WTC11 (cell line): ENCODE measurements around the gene KLRD1. TPM values are rescaled to one million over a fixed set of nuclear protein-coding genes. Genes with fewer than 3 reads are reported as not detected.

Source experiments
- ATAC-seq: fragments of 200-7000 bp; cut with Tn5 transposase; 2 replicates; pipeline ENCODE4 v1.10.0; 2021; ENCODE audit warnings: mild to moderate bottlenecking, moderate library complexity
- CTCF ChIA-PET: fragments of 300-600 bp; sonication (Branson Sonifier 250); formaldehyde crosslinking; loops from one replicate; lab custom pipeline; 2021; ENCODE audit warnings: antibody characterized with exemption; lab: Charles Lee
- POLR2A ChIA-PET: fragments of 350-600 bp; sonication (Branson Sonifier 250); formaldehyde crosslinking; loops from one replicate; lab custom pipeline; 2021; ENCODE audit warnings: antibody characterized with exemption; lab: Charles Lee
- DNase-seq: peaks from one replicate; pipeline ENCODE4 v3.0.0; 2021; ENCODE audit warnings: low spot score
- H3K27ac Mint-ChIP-seq: 2 replicates; pipeline ENCODE4 v1.8.0; 2021; ENCODE audit warnings: mixed read lengths
- H3K27me3 Mint-ChIP-seq: 2 replicates; pipeline ENCODE4 v1.8.0; 2021; ENCODE audit warnings: low read depth, mild to moderate bottlenecking, moderate library complexity, mixed read lengths
- H3K36me3 Mint-ChIP-seq: 2 replicates; pipeline ENCODE4 v1.8.0; 2021; ENCODE audit warnings: mixed read lengths
- H3K4me1 Mint-ChIP-seq: 2 replicates; pipeline ENCODE4 v1.8.0; 2022; ENCODE audit warnings: mixed read lengths
- H3K4me3 Mint-ChIP-seq: 2 replicates; pipeline ENCODE4 v1.8.0; 2021; ENCODE audit warnings: mild to moderate bottlenecking, moderate library complexity, mixed read lengths
- H3K9me3 Mint-ChIP-seq: 2 replicates; pipeline ENCODE4 v1.8.0; 2021; ENCODE audit warnings: mixed read lengths
- ELF4 ChIP-seq: sonication (generic); formaldehyde crosslinking; IDR thresholded peaks from 2 replicates; pipeline ENCODE4 v1.8.1; 2022; ENCODE audit warnings: low read depth, mild to moderate bottlenecking, moderate library complexity, missing genetic modification reagents
- ETV6 ChIP-seq: sonication (generic); formaldehyde crosslinking; IDR thresholded peaks from 2 replicates; pipeline ENCODE4 v1.8.1; 2022; ENCODE audit warnings: mild to moderate bottlenecking, missing genetic modification reagents
- GABPB1 ChIP-seq: sonication (generic); formaldehyde crosslinking; IDR thresholded peaks from 2 replicates; pipeline ENCODE4 v1.8.1; 2023; ENCODE audit warnings: mild to moderate bottlenecking, missing genetic modification reagents
- HMGA2 ChIP-seq: fragments of 250-450 bp; sonication (Bioruptor Pico); IDR thresholded peaks from 2 replicates; pipeline ENCODE4 v1.4.0; 2021; ENCODE audit warnings: mild to moderate bottlenecking, moderate library complexity
- NFE2L1 ChIP-seq: sonication (generic); formaldehyde crosslinking; IDR thresholded peaks from 2 replicates; pipeline ENCODE4 v1.8.1; 2023; ENCODE audit warnings: missing genetic modification reagents
- SMAD4 ChIP-seq: sonication (generic); formaldehyde crosslinking; IDR thresholded peaks from 2 replicates; pipeline ENCODE4 v1.8.0; 2022; ENCODE audit warnings: mild to moderate bottlenecking, missing genetic modification reagents
- TP53 ChIP-seq: sonication (generic); formaldehyde crosslinking; IDR thresholded peaks from 2 replicates; pipeline ENCODE4 v1.8.1; 2023; ENCODE audit warnings: mild to moderate bottlenecking, missing genetic modification reagents
- ZNF671 ChIP-seq: fragments of 250-450 bp; sonication (Bioruptor Pico); IDR thresholded peaks from 2 replicates; pipeline ENCODE4 v1.8.0; 2021; ENCODE audit warnings: mild to moderate bottlenecking
- total RNA-seq: library from RNA; stranded (reverse); gene quantifications from 3 replicates; pipeline ENCODE4 v1.2.3, GENCODE V29; 2021
- TF ChIP-seq, protein P1 (sequence below): fragments of 250-450 bp; sonication (Bioruptor Pico); IDR thresholded peaks from 2 replicates; pipeline ENCODE4 v1.9.0; 2021; ENCODE audit warnings: mild to moderate bottlenecking
- TF ChIP-seq, protein P2 (sequence below): sonication (generic); formaldehyde crosslinking; IDR thresholded peaks from 2 replicates; pipeline ENCODE4 v1.8.1; 2023; ENCODE audit warnings: mild to moderate bottlenecking, missing genetic modification reagents, moderate library complexity
- TF ChIP-seq, protein P3 (sequence below): sonication (generic); formaldehyde crosslinking; IDR thresholded peaks from 2 replicates; pipeline ENCODE4 v1.8.1; 2022; ENCODE audit warnings: low read depth, missing genetic modification reagents, borderline replicate concordance
- TF ChIP-seq, protein P4 (sequence below): fragments of 250-450 bp; sonication (Bioruptor Pico); IDR thresholded peaks from 2 replicates; pipeline ENCODE4 v1.9.0; 2021; ENCODE audit warnings: mild to moderate bottlenecking
- TF ChIP-seq, protein P5 (sequence below): sonication (generic); formaldehyde crosslinking; IDR thresholded peaks from 2 replicates; pipeline ENCODE4 v1.8.0; 2023; ENCODE audit warnings: missing genetic modification reagents
- TF ChIP-seq, protein P6 (sequence below): fragments of 250-450 bp; sonication (Bioruptor Pico); conservative IDR thresholded peaks from 2 replicates; pipeline ENCODE4 v1.9.0; 2021; ENCODE audit warnings: mild to moderate bottlenecking
- TF ChIP-seq, protein P7 (sequence below): fragments of 200-600 bp; IDR thresholded peaks from 2 replicates; pipeline ENCODE4 v1.8.0; 2022; ENCODE audit warnings: antibody characterized with exemption
- TF ChIP-seq, protein P8 (sequence below): sonication (generic); formaldehyde crosslinking; IDR thresholded peaks from 2 replicates; pipeline ENCODE4 v1.8.1; 2023; ENCODE audit warnings: mild to moderate bottlenecking, missing genetic modification reagents, moderate library complexity
- TF ChIP-seq, protein P9 (sequence below): sonication (generic); formaldehyde crosslinking; IDR thresholded peaks from 2 replicates; pipeline ENCODE4 v1.8.1; 2022; ENCODE audit warnings: missing genetic modification reagents, borderline replicate concordance

Gene KLRD1
- total RNA-seq, 1 experiment from 2014 or later, result 0.55 TPM

DNA sequence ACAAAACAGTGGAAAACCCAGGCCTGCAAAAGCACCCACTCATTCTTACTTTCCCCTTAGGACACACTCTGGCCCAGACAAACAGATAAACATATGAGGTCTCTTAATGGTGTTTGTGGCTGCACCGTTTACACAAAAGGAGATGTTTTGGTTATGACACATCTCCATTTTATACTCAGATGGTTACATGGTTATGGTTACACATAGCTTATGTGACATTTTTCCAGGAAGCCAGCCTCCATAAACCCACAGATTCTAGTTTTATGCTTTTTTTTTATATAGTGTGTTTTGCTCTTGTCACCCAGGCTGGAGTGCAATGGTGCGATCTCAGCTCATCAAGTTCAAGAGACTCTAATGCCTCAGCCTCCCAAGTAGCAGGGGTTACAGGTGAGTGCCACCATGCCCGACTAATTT lies 3.5 kb upstream of the KLRD1 start:
- POLR2A ChIA-PET, result no interaction called here
- DNase-seq, result no peak
- no peak for ATAC-seq
- Mint-ChIP-seq H3K27ac (no peak overlapping the region), H3K9me3 (peaks cover 34% of the 10 kb centered on the region), H3K4me1 (peaks cover 10% of the 10 kb centered on the region), H3K36me3 (peaks cover 14% of the 10 kb centered on the region), H3K27me3 (no peaks in the 10 kb centered on the region), H3K4me3 (no peak overlapping the region)
- CTCF ChIA-PET, result no interaction called here
- TF ChIP-seq, protein P1, sequence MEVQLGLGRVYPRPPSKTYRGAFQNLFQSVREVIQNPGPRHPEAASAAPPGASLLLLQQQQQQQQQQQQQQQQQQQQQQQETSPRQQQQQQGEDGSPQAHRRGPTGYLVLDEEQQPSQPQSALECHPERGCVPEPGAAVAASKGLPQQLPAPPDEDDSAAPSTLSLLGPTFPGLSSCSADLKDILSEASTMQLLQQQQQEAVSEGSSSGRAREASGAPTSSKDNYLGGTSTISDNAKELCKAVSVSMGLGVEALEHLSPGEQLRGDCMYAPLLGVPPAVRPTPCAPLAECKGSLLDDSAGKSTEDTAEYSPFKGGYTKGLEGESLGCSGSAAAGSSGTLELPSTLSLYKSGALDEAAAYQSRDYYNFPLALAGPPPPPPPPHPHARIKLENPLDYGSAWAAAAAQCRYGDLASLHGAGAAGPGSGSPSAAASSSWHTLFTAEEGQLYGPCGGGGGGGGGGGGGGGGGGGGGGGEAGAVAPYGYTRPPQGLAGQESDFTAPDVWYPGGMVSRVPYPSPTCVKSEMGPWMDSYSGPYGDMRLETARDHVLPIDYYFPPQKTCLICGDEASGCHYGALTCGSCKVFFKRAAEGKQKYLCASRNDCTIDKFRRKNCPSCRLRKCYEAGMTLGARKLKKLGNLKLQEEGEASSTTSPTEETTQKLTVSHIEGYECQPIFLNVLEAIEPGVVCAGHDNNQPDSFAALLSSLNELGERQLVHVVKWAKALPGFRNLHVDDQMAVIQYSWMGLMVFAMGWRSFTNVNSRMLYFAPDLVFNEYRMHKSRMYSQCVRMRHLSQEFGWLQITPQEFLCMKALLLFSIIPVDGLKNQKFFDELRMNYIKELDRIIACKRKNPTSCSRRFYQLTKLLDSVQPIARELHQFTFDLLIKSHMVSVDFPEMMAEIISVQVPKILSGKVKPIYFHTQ (CRISPR knock-in tag), result no peak
- TF ChIP-seq NFE2L1 (CRISPR knock-in tag) (no peak), ZNF671 (no peak), ETV6 (no peak), GABPB1 (CRISPR knock-in tag) (no peak), HMGA2 (no peak), SMAD4 (CRISPR knock-in tag) (no peak), ELF4 (CRISPR knock-in tag) (no peak), TP53 (CRISPR knock-in tag) (no peak)
- TF ChIP-seq, protein P2, sequence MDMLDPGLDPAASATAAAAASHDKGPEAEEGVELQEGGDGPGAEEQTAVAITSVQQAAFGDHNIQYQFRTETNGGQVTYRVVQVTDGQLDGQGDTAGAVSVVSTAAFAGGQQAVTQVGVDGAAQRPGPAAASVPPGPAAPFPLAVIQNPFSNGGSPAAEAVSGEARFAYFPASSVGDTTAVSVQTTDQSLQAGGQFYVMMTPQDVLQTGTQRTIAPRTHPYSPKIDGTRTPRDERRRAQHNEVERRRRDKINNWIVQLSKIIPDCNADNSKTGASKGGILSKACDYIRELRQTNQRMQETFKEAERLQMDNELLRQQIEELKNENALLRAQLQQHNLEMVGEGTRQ (CRISPR knock-in tag), result no peak
- TF ChIP-seq, protein P3, sequence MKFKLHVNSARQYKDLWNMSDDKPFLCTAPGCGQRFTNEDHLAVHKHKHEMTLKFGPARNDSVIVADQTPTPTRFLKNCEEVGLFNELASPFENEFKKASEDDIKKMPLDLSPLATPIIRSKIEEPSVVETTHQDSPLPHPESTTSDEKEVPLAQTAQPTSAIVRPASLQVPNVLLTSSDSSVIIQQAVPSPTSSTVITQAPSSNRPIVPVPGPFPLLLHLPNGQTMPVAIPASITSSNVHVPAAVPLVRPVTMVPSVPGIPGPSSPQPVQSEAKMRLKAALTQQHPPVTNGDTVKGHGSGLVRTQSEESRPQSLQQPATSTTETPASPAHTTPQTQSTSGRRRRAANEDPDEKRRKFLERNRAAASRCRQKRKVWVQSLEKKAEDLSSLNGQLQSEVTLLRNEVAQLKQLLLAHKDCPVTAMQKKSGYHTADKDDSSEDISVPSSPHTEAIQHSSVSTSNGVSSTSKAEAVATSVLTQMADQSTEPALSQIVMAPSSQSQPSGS (CRISPR knock-in tag), result no peak
- TF ChIP-seq, protein P4, sequence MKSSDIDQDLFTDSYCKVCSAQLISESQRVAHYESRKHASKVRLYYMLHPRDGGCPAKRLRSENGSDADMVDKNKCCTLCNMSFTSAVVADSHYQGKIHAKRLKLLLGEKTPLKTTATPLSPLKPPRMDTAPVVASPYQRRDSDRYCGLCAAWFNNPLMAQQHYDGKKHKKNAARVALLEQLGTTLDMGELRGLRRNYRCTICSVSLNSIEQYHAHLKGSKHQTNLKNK (CRISPR knock-in tag), result no peak
- TF ChIP-seq, protein P5, sequence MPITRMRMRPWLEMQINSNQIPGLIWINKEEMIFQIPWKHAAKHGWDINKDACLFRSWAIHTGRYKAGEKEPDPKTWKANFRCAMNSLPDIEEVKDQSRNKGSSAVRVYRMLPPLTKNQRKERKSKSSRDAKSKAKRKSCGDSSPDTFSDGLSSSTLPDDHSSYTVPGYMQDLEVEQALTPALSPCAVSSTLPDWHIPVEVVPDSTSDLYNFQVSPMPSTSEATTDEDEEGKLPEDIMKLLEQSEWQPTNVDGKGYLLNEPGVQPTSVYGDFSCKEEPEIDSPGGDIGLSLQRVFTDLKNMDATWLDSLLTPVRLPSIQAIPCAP (CRISPR knock-in tag), result no peak
- TF ChIP-seq, protein P6, sequence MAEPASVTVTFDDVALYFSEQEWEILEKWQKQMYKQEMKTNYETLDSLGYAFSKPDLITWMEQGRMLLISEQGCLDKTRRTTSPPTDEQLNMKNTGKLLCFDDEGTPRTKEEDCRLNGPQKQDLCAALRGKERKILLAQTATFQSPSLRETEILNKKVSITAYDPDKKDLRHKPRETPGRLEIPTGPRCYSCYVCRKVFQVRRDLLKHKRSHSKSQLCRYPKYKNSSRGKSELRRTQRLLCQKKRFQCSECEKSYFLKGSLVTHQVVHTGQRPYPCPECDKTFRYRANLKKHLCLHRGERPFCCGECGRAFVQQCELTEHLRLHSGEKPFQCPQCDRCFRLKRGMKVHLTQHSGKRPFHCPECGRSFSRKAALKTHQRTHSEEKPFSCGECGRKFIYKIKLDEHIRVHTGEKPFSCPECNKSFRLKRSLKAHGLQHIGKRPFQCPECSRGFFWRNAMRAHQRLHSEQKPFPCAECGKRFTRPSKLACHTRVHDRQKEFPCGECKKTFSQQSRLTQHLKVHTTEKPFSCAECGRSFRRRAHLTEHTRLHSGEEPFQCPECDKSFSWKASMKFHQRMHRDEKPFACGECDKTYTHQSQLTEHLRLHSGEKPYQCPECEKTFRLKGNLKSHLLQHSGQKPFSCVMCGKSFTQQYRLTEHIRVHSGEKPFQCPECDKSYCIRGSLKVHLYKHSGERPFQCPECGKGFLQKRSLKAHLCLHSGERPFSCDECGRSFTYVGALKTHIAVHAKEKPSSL, result no peak
- TF ChIP-seq, protein P7, sequence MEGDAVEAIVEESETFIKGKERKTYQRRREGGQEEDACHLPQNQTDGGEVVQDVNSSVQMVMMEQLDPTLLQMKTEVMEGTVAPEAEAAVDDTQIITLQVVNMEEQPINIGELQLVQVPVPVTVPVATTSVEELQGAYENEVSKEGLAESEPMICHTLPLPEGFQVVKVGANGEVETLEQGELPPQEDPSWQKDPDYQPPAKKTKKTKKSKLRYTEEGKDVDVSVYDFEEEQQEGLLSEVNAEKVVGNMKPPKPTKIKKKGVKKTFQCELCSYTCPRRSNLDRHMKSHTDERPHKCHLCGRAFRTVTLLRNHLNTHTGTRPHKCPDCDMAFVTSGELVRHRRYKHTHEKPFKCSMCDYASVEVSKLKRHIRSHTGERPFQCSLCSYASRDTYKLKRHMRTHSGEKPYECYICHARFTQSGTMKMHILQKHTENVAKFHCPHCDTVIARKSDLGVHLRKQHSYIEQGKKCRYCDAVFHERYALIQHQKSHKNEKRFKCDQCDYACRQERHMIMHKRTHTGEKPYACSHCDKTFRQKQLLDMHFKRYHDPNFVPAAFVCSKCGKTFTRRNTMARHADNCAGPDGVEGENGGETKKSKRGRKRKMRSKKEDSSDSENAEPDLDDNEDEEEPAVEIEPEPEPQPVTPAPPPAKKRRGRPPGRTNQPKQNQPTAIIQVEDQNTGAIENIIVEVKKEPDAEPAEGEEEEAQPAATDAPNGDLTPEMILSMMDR, result no peak
- TF ChIP-seq, protein P8, sequence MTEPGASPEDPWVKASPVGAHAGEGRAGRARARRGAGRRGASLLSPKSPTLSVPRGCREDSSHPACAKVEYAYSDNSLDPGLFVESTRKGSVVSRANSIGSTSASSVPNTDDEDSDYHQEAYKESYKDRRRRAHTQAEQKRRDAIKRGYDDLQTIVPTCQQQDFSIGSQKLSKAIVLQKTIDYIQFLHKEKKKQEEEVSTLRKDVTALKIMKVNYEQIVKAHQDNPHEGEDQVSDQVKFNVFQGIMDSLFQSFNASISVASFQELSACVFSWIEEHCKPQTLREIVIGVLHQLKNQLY, result no peak
- TF ChIP-seq, protein P9, sequence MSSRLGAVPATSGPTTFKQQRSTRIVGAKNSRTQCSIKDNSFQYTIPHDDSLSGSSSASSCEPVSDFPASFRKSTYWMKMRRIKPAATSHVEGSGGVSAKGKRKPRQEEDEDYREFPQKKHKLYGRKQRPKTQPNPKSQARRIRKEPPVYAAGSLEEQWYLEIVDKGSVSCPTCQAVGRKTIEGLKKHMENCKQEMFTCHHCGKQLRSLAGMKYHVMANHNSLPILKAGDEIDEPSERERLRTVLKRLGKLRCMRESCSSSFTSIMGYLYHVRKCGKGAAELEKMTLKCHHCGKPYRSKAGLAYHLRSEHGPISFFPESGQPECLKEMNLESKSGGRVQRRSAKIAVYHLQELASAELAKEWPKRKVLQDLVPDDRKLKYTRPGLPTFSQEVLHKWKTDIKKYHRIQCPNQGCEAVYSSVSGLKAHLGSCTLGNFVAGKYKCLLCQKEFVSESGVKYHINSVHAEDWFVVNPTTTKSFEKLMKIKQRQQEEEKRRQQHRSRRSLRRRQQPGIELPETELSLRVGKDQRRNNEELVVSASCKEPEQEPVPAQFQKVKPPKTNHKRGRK, result no peak
